ENCODE data around the gene UBP1.
"Not testable (repeated sequence)": the region's sequence is repeated elsewhere in the genome, so short reads cannot be mapped to it uniquely, and the experiment has no call there.

Gene UBP1

GRCh38 chr3:33440328-33441224 lies at the start of gene UBP1:
UBP1 (minus strand) TSS chr3:33440405; CDS start chr3:33439848, 557 bp downstream.
- peak; percentile 99 for DNase-seq

GRCh38 chr3:33488683-33489082 lies 48.5 kb upstream of the UBP1 start:
- no peak for DNase-seq

GRCh38 chr3:33488246-33488645 lies 48.0 kb upstream of the UBP1 start:
- no peak for DNase-seq

- DNase-seq = no peak
Measured at GRCh38 chr3:33482111-33482521, 41.9 kb upstream of the UBP1 start.

GRCh38 chr3:33474896-33475295 lies 34.7 kb upstream of the UBP1 start:
- DNase-seq = no peak

GRCh38 chr3:33473813-33474212 lies 33.6 kb upstream of the UBP1 start:
- no peak for DNase-seq

GRCh38 chr3:33467786-33468185 lies 27.6 kb upstream of the UBP1 start:
- no peak for DNase-seq

- DNase-seq = no peak
Measured at GRCh38 chr3:33461097-33461496, 20.9 kb upstream of the UBP1 start.

GRCh38 chr3:33459577-33459976 lies 19.4 kb upstream of the UBP1 start:
- not testable (repeated sequence) for DNase-seq

GRCh38 chr3:33458446-33458845 lies 18.2 kb upstream of the UBP1 start:
- no peak for DNase-seq

- no peak for DNase-seq
Measured at GRCh38 chr3:33456756-33457155, 16.6 kb upstream of the UBP1 start.

- DNase-seq = no peak
Measured at GRCh38 chr3:33453331-33453761, 13.1 kb upstream of the UBP1 start.

GRCh38 chr3:33451994-33452393 lies 11.8 kb upstream of the UBP1 start:
- not testable (repeated sequence) for DNase-seq

GRCh38 chr3:33447958-33448357 lies 7.8 kb upstream of the UBP1 start:
- DNase-seq = no peak

- DNase-seq = not testable (repeated sequence)
Measured at GRCh38 chr3:33447256-33447625, 7.0 kb upstream of the UBP1 start.

GRCh38 chr3:33442190-33442589 lies 2.0 kb upstream of the UBP1 start:
- DNase-seq = no peak

- DNase-seq = no peak
Measured at GRCh38 chr3:33441225-33441976, 1.2 kb upstream of the UBP1 start.

GRCh38 chr3:33439546-33440327 lies 468 bp downstream of the UBP1 start:
- DNase-seq = peak; percentile 33

GRCh38 chr3:33438881-33439545 lies 1.2 kb downstream of the UBP1 start:
- peak; percentile 13 for DNase-seq

GRCh38 chr3:33438284-33438668 lies 1.9 kb downstream of the UBP1 start:
- peak; percentile 22 for DNase-seq

GRCh38 chr3:33437556-33438283 lies 2.5 kb downstream of the UBP1 start:
- no peak for DNase-seq

GRCh38 chr3:33433843-33434242 lies 6.4 kb downstream of the UBP1 start:
- DNase-seq = no peak

Measured in CD4-positive, alpha-beta T cell treated with Interleukin-21 for 1 hour (primary cell).